ENCODE results near the gene TTC34.
"Not testable (repeated sequence)": the region's sequence is repeated elsewhere in the genome, so short reads cannot be mapped to it uniquely, and the experiment has no call there.

The TTC34 gene

GRCh38 chr1:2775333-2775732, 26.2 kb downstream of the TTC34 start:
- DNase-seq (ENCODE audit: low spot score) = not testable (repeated sequence)

GRCh38 chr1:2768052-2768451, 33.4 kb downstream of the TTC34 start:
- DNase-seq (ENCODE audit: low spot score) = not testable (repeated sequence)

GRCh38 chr1:2759433-2759832, 42.1 kb downstream of the TTC34 start:
- not testable (repeated sequence) for DNase-seq (ENCODE audit: low spot score)

GRCh38 chr1:2757519-2757918, 44.0 kb downstream of the TTC34 start:
- not testable (repeated sequence) for DNase-seq (ENCODE audit: low spot score)

GRCh38 chr1:2755426-2755825, 46.1 kb downstream of the TTC34 start:
- DNase-seq (ENCODE audit: low spot score) = not testable (repeated sequence)

GRCh38 chr1:2754597-2754996, 46.9 kb downstream of the TTC34 start:
- not testable (repeated sequence) for DNase-seq (ENCODE audit: low spot score)

GRCh38 chr1:2752503-2752902, 49.0 kb downstream of the TTC34 start:
- DNase-seq (ENCODE audit: low spot score) = not testable (repeated sequence)

GRCh38 chr1:2751866-2752265, 49.6 kb downstream of the TTC34 start:
- DNase-seq (ENCODE audit: low spot score) = not testable (repeated sequence)

- DNase-seq (ENCODE audit: low spot score) = not testable (repeated sequence)
Observed at GRCh38 chr1:2750766-2751730, 50.4 kb downstream of the TTC34 start.

GRCh38 chr1:2750041-2750680, 51.3 kb downstream of the TTC34 start:
- not testable (repeated sequence) for DNase-seq (ENCODE audit: low spot score)

GRCh38 chr1:2748626-2749025, 52.9 kb downstream of the TTC34 start:
- DNase-seq (ENCODE audit: low spot score) = not testable (repeated sequence)

GRCh38 chr1:2694796-2695195, 106.7 kb downstream of the TTC34 start:
- DNase-seq (ENCODE audit: low spot score) = not testable (repeated sequence)

- DNase-seq (ENCODE audit: low spot score) = not testable (repeated sequence)
Observed at GRCh38 chr1:2690180-2690579, 111.3 kb downstream of the TTC34 start.

- DNase-seq (ENCODE audit: low spot score) = not testable (repeated sequence)
Observed at GRCh38 chr1:2688336-2688665, 113.2 kb downstream of the TTC34 start.

GRCh38 chr1:2687638-2688335, 113.7 kb downstream of the TTC34 start:
- DNase-seq (ENCODE audit: low spot score) = not testable (repeated sequence)

GRCh38 chr1:2687174-2687591, 114.3 kb downstream of the TTC34 start:
- DNase-seq (ENCODE audit: low spot score) = not testable (repeated sequence)

- DNase-seq (ENCODE audit: low spot score) = not testable (repeated sequence)
Observed at GRCh38 chr1:2686091-2686863, 115.2 kb downstream of the TTC34 start.

GRCh38 chr1:2685671-2686070, 115.8 kb downstream of the TTC34 start:
- DNase-seq (ENCODE audit: low spot score) = not testable (repeated sequence)

GRCh38 chr1:2684878-2685277, 116.6 kb downstream of the TTC34 start:
- DNase-seq (ENCODE audit: low spot score) = not testable (repeated sequence)

GRCh38 chr1:2684000-2684399, 117.5 kb downstream of the TTC34 start:
- peak; percentile 6 for DNase-seq (ENCODE audit: low spot score)

- DNase-seq (ENCODE audit: low spot score) = not testable (repeated sequence)
Observed at GRCh38 chr1:2683321-2683741, 118.2 kb downstream of the TTC34 start.

Measured in D341Med (cell line).